H4 (cell line): ENCODE results near the gene NCR1. TPM values are rescaled to one million over a fixed set of nuclear protein-coding genes. Genes with fewer than 3 reads are reported as not detected.
A peak's percentile ranks its signal among the peaks of the same experiment; 100 is the strongest.
"Not testable (repeated sequence)": the region's sequence is repeated elsewhere in the genome, so short reads cannot be mapped to it uniquely, and the experiment has no call there.

Experiments used
- DNase-seq: peaks from one replicate; pipeline ENCODE4 v3.0.0-alpha.2; 2015; ENCODE audit warnings: low spot score
- total RNA-seq: library from RNA; depleted of rRNA; stranded (reverse); fragments of >200 nt; shearing (Covaris generic); gene quantifications from 2 replicates; pipeline ENCODE4 v1.2.3, GENCODE V29; 2014; rRNA removed

The NCR1 gene, protein sequence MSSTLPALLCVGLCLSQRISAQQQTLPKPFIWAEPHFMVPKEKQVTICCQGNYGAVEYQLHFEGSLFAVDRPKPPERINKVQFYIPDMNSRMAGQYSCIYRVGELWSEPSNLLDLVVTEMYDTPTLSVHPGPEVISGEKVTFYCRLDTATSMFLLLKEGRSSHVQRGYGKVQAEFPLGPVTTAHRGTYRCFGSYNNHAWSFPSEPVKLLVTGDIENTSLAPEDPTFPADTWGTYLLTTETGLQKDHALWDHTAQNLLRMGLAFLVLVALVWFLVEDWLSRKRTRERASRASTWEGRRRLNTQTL
- total RNA-seq: 0.06 TPM in 1 of 2 replicates, not detected in the other

- DNase-seq: no peak
These were observed at the start of gene NCR1 for GRCh38 chr19:54905803-54906511. TSS of gene NCR1 (plus strand) at chr19:54906148. CDS start at chr19:54906188, 40 bp downstream.

GRCh38 chr19:54858476-54858875, 47.5 kb upstream of the NCR1 start:
- not testable (repeated sequence) for DNase-seq

GRCh38 chr19:54859421-54859820, 46.5 kb upstream of the NCR1 start:
- DNase-seq: peak; percentile 71

- DNase-seq: not testable (repeated sequence)
These were observed 42.5 kb upstream of the NCR1 start for GRCh38 chr19:54863459-54863858.

- no peak for DNase-seq
These were observed 34.3 kb upstream of the NCR1 start for GRCh38 chr19:54871696-54872095.

DNA sequence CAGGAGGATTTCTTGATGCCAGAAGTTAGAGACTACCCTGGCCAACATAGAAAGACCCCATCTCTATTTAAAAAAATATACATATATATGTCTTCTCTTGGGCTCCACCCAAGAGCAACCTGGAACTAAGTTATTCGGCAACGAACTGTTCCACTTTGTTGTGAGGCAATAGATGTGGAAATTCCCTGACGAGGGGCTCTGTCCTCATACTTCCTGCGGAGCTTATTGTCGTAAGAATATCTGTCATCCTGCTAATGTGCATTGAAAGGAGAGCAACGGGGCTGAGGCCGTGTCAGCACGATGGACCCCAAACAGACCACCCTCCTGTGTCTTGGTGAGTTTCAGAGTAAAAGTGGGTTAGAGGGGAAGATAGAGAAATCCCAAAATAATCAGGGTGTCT, 32.0 kb upstream of the NCR1 start, which contains the start of gene FCAR:
FCAR (plus strand) TSS at position 246 of the 400 bp plus-strand sequence; CDS start at position 301, 55 bp downstream.
- DNase-seq: no peak

DNA sequence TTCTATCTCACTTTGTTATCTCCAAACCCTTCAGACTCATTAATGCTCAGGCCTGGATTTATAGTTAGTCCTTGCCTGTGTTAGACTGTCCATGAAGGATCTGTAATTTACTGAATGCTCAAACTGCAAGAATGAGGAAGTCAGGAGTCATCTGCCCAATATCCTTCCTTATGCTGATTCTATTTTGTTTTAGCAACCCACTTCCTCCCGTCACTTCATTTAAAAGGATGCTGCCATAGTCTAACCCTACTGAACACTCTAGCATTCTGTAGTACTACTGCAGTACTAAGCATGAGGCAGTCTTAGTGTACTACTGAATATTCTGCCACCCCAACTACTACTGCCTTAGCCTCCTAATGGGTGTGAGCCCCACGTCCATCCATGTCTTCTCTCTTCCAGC, 30.4 kb upstream of the NCR1 start:
- no peak for DNase-seq

GRCh38 chr19:54877471-54877870, 28.5 kb upstream of the NCR1 start:
- DNase-seq: no peak

DNA sequence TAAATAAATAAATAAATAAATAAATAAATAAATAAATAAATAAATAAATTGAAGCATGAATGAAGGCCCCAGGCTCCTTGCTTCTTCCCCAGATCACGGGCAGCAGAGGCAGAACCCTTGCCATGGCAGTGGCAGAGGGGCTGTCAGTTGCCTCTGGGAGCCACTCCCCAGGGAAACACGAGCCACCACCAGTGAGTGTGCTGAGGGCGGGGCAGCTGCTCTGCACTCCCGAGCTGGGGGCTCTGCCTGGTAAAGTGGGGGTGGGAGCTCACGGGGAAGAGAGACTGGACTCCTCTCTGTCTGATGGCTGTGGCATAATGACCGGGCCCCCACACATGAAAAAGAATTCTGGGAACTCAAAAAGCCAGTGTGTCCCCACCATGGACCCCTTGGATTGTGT, 24.1 kb upstream of the NCR1 start:
- DNase-seq: no peak

DNA sequence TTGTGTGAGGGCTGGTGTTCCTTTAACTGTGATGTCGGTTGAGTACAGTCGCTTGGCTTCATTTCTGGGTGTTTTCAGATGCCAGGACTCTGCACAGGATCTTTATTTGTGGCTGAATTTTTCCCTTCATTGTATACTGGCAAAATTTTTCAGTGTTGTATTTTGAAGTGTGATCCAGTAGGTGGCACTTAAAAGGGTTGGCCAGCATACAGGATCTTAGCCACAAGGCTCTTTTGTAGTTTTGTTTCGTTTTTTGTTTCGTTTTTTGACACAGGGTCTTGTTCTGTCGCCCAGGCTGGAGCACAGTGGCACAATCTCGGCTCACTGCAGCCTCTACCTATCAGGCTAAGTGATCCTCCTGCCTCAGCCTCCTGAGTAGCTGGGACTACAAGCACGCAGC, 23.2 kb upstream of the NCR1 start:
- DNase-seq: peak; percentile 77

DNA sequence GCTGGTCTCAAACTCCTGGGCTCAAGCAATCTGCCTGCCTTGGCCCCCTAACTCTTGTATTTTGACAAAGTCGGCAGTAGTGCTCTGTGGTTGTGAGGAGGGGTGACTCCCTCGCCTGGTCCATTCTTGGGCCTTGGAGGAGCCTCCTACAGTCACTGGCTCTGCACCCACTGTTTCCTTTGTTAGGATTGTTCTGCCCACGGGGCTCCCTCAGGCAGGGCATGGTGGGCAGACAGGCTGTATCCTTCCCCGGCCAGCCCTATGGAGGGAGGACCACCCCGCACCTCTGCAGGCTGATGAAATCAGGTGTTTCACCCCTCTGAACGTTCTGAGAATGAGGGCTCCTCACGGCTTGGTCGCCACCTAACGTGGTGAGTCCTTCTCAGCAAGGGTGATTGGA, 22.7 kb upstream of the NCR1 start:
- DNase-seq: no peak

DNA sequence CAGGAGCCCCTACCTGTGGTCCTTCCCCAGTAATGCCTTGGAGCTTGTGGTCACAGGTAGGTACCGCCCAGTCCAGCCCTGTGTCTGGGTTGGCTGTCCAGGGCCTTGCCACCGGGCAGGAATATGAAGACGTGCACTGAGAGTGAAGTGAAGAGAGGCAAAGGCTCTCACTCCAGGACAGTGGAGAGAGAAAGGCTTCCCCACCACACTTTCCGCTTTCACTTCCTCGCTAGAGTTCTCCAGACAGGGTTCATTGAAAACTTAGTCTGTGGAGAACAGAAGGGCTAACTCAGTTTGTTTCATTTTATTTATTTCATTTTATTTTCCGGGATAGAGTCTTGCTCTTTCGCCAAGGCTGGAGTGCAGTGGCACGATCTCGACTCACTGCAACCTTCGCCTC, 17.7 kb upstream of the NCR1 start:
- no peak for DNase-seq

GRCh38 chr19:54889566-54889965, 16.4 kb upstream of the NCR1 start:
- DNase-seq: no peak

GRCh38 chr19:54893406-54893805, 12.5 kb upstream of the NCR1 start:
- DNase-seq: no peak

GRCh38 chr19:54894106-54894505, 11.8 kb upstream of the NCR1 start:
- not testable (repeated sequence) for DNase-seq

- DNase-seq: no peak
These were observed 9.9 kb upstream of the NCR1 start for GRCh38 chr19:54896036-54896435.

DNA sequence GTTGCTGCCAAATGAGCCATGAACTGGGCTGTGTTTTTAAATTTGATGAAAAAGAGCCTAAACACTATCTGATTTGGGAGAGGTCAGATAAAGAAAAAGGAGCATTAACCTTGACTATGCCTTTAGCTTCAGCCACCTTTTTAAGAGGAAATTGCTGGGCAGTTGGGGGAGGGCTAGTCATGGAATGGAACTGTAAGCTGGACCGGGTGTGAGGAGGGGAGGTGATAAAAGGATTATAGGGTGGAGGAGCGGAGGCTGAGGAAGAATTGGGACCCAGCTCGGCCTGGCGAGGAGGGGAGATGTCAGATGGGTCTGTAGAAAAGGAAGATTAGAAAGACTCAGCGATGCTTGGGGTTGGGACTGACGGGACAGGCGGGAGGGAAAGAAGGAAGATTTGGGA, 7.3 kb upstream of the NCR1 start:
- not testable (repeated sequence) for DNase-seq

- DNase-seq: not testable (repeated sequence)
These were observed 6.3 kb upstream of the NCR1 start for GRCh38 chr19:54899646-54900045.

GRCh38 chr19:54901153-54901552, 4.8 kb upstream of the NCR1 start:
- DNase-seq: peak; percentile 41

DNA sequence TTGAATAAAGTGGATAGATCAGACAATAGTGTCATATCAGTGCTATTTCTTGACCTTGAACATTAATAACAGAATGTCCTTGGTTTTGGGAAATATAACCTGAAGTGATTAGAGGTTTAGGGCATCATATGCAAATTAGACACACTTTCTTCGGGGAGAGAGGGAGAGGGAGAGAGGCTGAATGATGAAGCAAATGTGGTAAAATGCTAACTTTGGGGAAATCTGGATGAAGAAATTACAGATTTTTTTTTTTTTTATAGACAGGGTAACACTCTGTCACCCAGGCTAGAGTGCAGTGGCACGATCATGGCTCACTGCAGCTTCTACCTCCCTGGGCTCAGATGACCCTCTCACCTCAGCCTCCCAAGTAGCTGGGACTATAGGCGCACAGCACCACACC, 3.9 kb upstream of the NCR1 start:
- DNase-seq: no peak

GRCh38 chr19:54903303-54903702, 2.6 kb upstream of the NCR1 start:
- no peak for DNase-seq

DNA sequence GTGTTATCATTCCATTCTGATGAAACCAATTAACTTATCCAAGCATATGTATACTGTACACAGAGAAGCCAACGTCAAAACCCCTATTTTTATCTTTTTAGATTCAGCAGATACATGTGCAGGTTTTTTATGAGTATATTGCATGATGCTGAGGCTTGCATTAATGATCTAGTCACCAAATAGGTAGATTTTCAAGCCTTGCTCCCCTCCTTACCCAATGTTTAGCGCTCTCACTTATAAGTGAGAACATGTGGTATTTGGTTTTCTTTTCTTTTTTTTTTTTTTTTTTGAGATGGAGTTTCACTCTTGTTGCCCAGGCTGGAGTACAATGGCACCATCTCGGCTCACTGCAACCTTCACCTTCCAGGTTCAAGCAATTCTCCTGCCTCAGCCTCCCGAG, 1.7 kb upstream of the NCR1 start:
- DNase-seq: not testable (repeated sequence)

DNA sequence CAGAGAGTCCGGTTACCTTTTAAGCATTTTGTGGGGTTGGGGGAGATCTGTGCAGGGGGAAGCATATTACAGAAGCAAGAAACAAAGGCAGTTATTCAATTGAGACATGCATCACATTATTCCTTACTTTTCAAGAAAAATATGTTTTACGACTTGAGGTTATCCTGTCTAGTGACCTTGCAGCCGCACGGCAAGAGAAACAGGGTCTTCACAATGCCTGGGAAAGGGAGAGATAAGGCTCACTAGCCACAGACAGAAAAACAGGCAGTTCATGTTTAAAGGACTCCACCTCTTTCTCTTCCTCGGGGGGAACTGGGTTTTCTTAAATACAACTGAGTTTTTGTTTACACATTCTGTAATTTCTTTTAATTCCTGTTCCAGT, 536 bp upstream of the NCR1 start:
- DNase-seq: no peak
